K562 (cell line): ENCODE results near the gene VPS16. TPM values are rescaled to one million over a fixed set of nuclear protein-coding genes. Genes with fewer than 3 reads are reported as not detected.

Source experiments
- BDP1 ChIP-seq: IDR thresholded peaks from 3 replicates; pipeline ENCODE4 v1.6.1; 2011; ENCODE audit not compliant: insufficient read length, insufficient read depth
- BHLHE40 ChIP-seq: IDR thresholded peaks from 2 replicates; pipeline ENCODE4 v1.6.1; 2011; ENCODE audit warnings: low read length, improper control_type of control experiment
- CC2D1A ChIP-seq: fragments of 450-650 bp; IDR thresholded peaks from 2 replicates; pipeline ENCODE4 v1.6.1; 2017; ENCODE audit warnings: mild to moderate bottlenecking
- CHD1 ChIP-seq: fragments of 200-600 bp; sonication (generic); IDR thresholded peaks from one replicate; pipeline ENCODE4 v1.6.1; 2012; ENCODE audit warnings: mild to moderate bottlenecking, moderate library complexity, low read length, inconsistent platforms
- CXXC5 ChIP-seq: fragments of 250-450 bp; sonication (Bioruptor Pico); IDR thresholded peaks from 2 replicates; pipeline ENCODE4 v1.8.0; 2022; ENCODE audit warnings: inconsistent platforms, mild to moderate bottlenecking, moderate library complexity
- FOS ChIP-seq: IDR thresholded peaks from 3 replicates; pipeline ENCODE4 v1.6.1; 2011; ENCODE audit not compliant: insufficient read length; ENCODE audit errors: extremely low read depth
- FOSL1 ChIP-seq: fragments of 200-800 bp; sonication (Bioruptor generic); conservative IDR thresholded peaks from 2 replicates; pipeline ENCODE4 v1.6.1; 2016; ENCODE audit warnings: missing genetic modification characterization, missing compliant biosample characterization
- HNRNPLL ChIP-seq: fragments of 200-400 bp; formaldehyde crosslinking; IDR thresholded peaks from 2 replicates; pipeline ENCODE4 v1.6.1; 2017; ENCODE audit warnings: low read length, low read depth, mild to moderate bottlenecking; ENCODE audit not compliant: poor library complexity, severe bottlenecking
- L3MBTL2 ChIP-seq: fragments of 450-650 bp; IDR thresholded peaks from 2 replicates; pipeline ENCODE4 v1.6.1; 2016; ENCODE audit warnings: mild to moderate bottlenecking, moderate library complexity
- MCM7 ChIP-seq, 2 experiments: fragments of 450-650 bp; IDR thresholded peaks; 2 replicates each; pipeline ENCODE4 v1.6.1; 2016 to 2018
- NR1H2 ChIP-seq: sonication (generic); formaldehyde crosslinking; IDR thresholded peaks from 2 replicates; pipeline ENCODE4 v1.4.0; 2020; ENCODE audit warnings: mild to moderate bottlenecking, missing genetic modification reagents
- NR3C1 ChIP-seq: sonication (generic); formaldehyde crosslinking; IDR thresholded peaks from 2 replicates; pipeline ENCODE4 v1.8.1; 2022; ENCODE audit warnings: missing genetic modification reagents
- PHF8 ChIP-seq: fragments of 200-600 bp; sonication (generic); IDR thresholded peaks from 2 replicates; pipeline ENCODE4 v1.6.1; 2012; ENCODE audit warnings: mixed run types, mild to moderate bottlenecking, inconsistent platforms, low read length, moderate library complexity, borderline replicate concordance
- PML ChIP-seq: IDR thresholded peaks from 2 replicates; pipeline ENCODE4 v1.6.1; 2012; ENCODE audit warnings: low read length, inconsistent platforms
- POLR2AphosphoS5 ChIP-seq: IDR thresholded peaks from 2 replicates; pipeline ENCODE4 v1.6.1; 2011; ENCODE audit warnings: mild to moderate bottlenecking, low read depth, low read length, moderate library complexity; ENCODE audit not compliant: control insufficient read depth, insufficient read depth
- SIN3B ChIP-seq: fragments of 450-650 bp; IDR thresholded peaks from 2 replicates; pipeline ENCODE4 v1.6.1; 2017; ENCODE audit warnings: low read depth, mild to moderate bottlenecking, moderate library complexity
- SMAD3 ChIP-seq: fragments of 450-650 bp; formaldehyde crosslinking; conservative IDR thresholded peaks from 2 replicates; pipeline ENCODE4 v1.4.0; 2020; ENCODE audit warnings: mild to moderate bottlenecking
- SMAD4 ChIP-seq: fragments of 250-450 bp; sonication (Bioruptor Pico); conservative IDR thresholded peaks from 2 replicates; pipeline ENCODE4 v1.8.0; 2021; ENCODE audit warnings: inconsistent platforms, mild to moderate bottlenecking, moderate library complexity
- SMARCB1 ChIP-seq: IDR thresholded peaks from 2 replicates; pipeline ENCODE4 v1.6.1; 2011; ENCODE audit warnings: improper control_type of control experiment, low read depth; ENCODE audit not compliant: insufficient read length
- SP1 ChIP-seq: sonication (generic); formaldehyde crosslinking; IDR thresholded peaks from 2 replicates; pipeline ENCODE4 v1.8.1; 2022; ENCODE audit warnings: mild to moderate bottlenecking, missing genetic modification reagents
- SREBF2 ChIP-seq: sonication (generic); formaldehyde crosslinking; IDR thresholded peaks from 2 replicates; pipeline ENCODE4 v1.4.0; 2020; ENCODE audit warnings: mild to moderate bottlenecking, missing genetic modification reagents
- polyA plus RNA-seq, 8 experiments: library from polyadenylated mRNA; depleted of rRNA in 4 of 8; stranded (reverse) in 5 of 8; unstranded in 3 of 8; fragments of >200 nt; fragmentation: Nextera tagmentation in 2 of 8; fragmentation: Illumina TruSeq in 1 of 8; extraction: Ambion mirVana in 2 of 8; extraction: Trizol in 1 of 8; gene quantifications; 2 replicates each; pipeline versions ENCODE4 v1.2.1 to v1.2.3, GENCODE V29; 2011 to 2014; ENCODE audit warnings: inconsistent platforms in 1 of 8, missing spikeins in 1 of 8
- total RNA-seq, 7 experiments: library from RNA; depleted of rRNA in 6 of 7; stranded (reverse); fragments of >200 nt in 6 of 7; fragmentation: Illumina TruSeq in 2 of 7; extraction: Trizol in 2 of 7; gene quantifications; 2 replicates each; pipeline versions ENCODE4 v1.2.1 to v1.2.3, GENCODE V29; 2011 to 2021; ENCODE audit warnings: low replicate concordance in 1 of 7
- TF ChIP-seq, protein P1 (sequence below): sonication (generic); formaldehyde crosslinking; IDR thresholded peaks from 2 replicates; pipeline ENCODE4 v1.8.1; 2023; ENCODE audit warnings: mild to moderate bottlenecking, missing genetic modification reagents, moderate library complexity
- TF ChIP-seq, protein P2 (sequence below): fragments of 450-650 bp; IDR thresholded peaks from 2 replicates; pipeline ENCODE4 v1.6.1; 2018; ENCODE audit not compliant: partially characterized antibody
- TF ChIP-seq, protein P3 (sequence below): fragments of 450-650 bp; IDR thresholded peaks from 2 replicates; pipeline ENCODE4 v1.6.1; 2016; ENCODE audit warnings: antibody characterized with exemption

The VPS16 gene
- total and polyA plus RNA-seq, 9 of the 15 experiments (the other 6 are each of a cell fraction or from before 2014, with no cell fraction given): 6.8 to 24.7 (median 14.0) TPM

DNA sequence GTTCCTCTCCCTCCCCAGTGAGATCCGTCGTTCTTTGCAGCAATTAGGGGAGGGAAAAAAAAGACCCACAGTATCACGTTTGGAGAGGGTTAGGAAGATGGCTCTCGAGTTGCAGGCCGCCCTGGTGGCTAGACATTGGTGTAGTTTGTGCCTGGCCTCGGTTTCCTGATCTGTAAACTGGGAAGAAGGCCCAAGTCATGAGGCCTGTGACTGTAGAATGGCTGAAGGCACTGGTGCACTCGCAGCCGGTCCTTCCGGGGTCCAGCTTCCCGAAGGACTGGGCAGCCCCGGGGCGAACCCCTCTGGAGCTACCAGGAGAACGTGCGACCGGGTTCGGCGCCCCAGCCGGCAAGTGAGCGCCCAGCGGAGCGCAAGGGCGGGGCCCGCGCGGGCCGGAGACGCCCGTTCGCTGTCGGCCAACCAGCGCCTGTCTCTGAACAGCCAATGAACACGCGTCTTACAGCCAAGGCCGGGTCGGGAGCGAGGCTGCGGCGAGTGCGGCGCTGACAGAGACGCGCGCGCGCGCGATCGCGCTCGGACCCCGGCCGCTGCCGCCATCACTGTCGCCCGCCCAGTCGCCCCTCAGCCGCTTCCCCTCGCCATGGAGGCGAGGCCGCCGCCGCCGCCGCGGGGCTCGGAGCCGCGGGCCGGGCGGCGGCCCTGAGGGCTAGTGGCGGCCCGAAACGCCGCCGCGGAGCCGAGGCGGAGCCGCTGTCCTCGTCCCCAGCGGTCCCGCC is 32.6 kb downstream of the VPS16 start, which contains the start of gene PTPRA (continued):
- TF ChIP-seq SMAD3 (CRISPR knock-in tag) (no peak), MCM7 (IDR thresholded peaks at IDR 0.05) (no peak), SMAD4 (CRISPR knock-in tag) (no peak), CHD1 (peak; percentile 52), BHLHE40 (peak; percentile 70), SP1 (CRISPR knock-in tag) (peak; percentile 47; the same call in 1 of the 2 replicates), CC2D1A (0 out of 2 replicates have a peak, but pooled peaks have one; percentile 6), FOSL1 (tag) (peak; percentile 25; the same call in 1 of the 2 replicates), SMARCB1 (no peak), CXXC5 (peak; percentile 89), NR1H2 (CRISPR knock-in tag) (0 out of 2 replicates have a peak, but pooled peaks have one; percentile 66), SIN3B (peak; percentile 59), NR3C1 (CRISPR knock-in tag) (peak; percentile 43; the same call in 1 of the 2 replicates), FOS (no peak), HNRNPLL (peak; percentile 46), BDP1 (no peak), POLR2AphosphoS5 (peak; percentile 88), SREBF2 (CRISPR knock-in tag) (no peak), PML (peak; percentile 69; the same call in 1 of the 2 replicates), L3MBTL2 (peak; percentile 55), PHF8 (peak; percentile 80; the same call in 1 of the 2 replicates)
- TF ChIP-seq, protein P1, sequence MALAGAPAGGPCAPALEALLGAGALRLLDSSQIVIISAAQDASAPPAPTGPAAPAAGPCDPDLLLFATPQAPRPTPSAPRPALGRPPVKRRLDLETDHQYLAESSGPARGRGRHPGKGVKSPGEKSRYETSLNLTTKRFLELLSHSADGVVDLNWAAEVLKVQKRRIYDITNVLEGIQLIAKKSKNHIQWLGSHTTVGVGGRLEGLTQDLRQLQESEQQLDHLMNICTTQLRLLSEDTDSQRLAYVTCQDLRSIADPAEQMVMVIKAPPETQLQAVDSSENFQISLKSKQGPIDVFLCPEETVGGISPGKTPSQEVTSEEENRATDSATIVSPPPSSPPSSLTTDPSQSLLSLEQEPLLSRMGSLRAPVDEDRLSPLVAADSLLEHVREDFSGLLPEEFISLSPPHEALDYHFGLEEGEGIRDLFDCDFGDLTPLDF: 0 out of 2 replicates have a peak, but pooled peaks have one; percentile 34
- TF ChIP-seq, protein P2, sequence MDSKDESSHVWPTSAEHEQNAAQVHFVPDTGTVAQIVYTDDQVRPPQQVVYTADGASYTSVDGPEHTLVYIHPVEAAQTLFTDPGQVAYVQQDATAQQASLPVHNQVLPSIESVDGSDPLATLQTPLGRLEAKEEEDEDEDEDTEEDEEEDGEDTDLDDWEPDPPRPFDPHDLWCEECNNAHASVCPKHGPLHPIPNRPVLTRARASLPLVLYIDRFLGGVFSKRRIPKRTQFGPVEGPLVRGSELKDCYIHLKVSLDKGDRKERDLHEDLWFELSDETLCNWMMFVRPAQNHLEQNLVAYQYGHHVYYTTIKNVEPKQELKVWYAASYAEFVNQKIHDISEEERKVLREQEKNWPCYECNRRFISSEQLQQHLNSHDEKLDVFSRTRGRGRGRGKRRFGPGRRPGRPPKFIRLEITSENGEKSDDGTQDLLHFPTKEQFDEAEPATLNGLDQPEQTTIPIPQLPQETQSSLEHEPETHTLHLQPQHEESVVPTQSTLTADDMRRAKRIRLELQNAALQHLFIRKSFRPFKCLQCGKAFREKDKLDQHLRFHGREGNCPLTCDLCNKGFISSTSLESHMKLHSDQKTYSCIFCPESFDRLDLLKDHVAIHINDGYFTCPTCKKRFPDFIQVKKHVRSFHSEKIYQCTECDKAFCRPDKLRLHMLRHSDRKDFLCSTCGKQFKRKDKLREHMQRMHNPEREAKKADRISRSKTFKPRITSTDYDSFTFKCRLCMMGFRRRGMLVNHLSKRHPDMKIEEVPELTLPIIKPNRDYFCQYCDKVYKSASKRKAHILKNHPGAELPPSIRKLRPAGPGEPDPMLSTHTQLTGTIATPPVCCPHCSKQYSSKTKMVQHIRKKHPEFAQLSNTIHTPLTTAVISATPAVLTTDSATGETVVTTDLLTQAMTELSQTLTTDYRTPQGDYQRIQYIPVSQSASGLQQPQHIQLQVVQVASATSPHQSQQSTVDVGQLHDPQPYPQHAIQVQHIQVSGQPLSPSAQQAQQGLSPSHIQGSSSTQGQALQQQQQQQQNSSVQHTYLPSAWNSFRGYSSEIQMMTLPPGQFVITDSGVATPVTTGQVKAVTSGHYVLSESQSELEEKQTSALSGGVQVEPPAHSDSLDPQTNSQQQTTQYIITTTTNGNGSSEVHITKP: peak; percentile 81
- TF ChIP-seq, protein P3, sequence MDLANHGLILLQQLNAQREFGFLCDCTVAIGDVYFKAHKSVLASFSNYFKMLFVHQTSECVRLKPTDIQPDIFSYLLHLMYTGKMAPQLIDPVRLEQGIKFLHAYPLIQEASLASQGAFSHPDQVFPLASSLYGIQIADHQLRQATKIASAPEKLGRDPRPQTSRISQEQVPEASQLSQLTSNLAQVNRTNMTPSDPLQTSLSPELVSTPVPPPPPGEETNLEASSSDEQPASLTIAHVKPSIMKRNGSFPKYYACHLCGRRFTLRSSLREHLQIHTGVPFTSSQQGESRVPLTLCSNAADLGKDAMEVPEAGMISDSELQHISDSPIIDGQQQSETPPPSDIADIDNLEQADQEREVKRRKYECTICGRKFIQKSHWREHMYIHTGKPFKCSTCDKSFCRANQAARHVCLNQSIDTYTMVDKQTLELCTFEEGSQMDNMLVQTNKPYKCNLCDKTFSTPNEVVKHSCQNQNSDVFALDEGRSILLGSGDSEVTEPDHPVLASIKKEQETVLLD: no peak
